ENCODE results near the gene TREH.
"Not testable (repeated sequence)": the region's sequence is repeated elsewhere in the genome, so short reads cannot be mapped to it uniquely, and the experiment has no call there.

The TREH gene, protein sequence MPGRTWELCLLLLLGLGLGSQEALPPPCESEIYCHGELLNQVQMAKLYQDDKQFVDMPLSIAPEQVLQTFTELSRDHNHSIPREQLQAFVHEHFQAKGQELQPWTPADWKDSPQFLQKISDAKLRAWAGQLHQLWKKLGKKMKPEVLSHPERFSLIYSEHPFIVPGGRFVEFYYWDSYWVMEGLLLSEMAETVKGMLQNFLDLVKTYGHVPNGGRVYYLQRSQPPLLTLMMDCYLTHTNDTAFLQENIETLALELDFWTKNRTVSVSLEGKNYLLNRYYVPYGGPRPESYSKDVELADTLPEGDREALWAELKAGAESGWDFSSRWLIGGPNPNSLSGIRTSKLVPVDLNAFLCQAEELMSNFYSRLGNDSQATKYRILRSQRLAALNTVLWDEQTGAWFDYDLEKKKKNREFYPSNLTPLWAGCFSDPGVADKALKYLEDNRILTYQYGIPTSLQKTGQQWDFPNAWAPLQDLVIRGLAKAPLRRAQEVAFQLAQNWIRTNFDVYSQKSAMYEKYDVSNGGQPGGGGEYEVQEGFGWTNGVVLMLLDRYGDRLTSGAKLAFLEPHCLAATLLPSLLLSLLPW

DNA sequence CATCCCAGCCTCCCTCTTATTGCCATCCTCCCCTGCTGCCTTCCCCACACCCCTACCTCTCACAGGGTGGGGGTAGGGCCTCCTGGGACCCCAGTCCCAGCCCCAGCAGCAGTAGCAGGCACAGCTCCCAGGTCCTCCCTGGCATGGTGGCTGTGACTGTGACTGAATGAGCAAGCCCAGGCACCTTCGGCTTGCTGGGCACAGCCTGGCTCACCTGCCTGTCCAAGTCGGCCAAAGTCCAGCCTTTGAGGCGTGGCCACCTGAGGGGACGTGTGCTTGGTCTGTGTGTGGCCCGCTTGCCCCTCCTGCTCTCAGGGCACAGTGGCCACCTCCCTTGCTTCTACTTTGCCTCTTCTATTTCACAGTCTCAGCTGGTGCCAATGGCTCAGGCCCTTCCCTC, at the start of gene TREH:
TSS of gene TREH (minus strand) at position 168 of the 400 bp plus-strand sequence. CDS start at position 145, 23 bp downstream.
- DNase-seq, result no peak

DNA sequence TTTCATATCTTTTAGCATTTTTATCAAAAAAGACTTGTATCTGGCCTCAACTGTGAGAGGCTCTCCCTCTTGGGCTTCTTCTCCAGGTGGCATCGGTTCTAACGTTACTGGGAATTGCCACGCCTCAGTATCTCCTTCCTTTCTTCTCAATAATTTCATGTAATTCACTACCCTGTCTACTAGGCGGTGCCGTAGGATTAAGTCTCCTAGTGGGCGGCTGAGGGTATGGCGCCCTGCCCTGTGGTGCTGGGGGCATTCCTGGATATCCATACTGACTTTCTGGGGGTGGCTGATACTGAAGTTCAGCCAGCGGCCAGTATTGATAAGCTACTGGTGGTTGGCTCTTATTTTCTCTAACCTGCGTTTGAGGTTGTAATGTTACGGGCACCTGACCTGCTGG, 48.7 kb upstream of the TREH start:
- DNase-seq, result not testable (repeated sequence)

DNA sequence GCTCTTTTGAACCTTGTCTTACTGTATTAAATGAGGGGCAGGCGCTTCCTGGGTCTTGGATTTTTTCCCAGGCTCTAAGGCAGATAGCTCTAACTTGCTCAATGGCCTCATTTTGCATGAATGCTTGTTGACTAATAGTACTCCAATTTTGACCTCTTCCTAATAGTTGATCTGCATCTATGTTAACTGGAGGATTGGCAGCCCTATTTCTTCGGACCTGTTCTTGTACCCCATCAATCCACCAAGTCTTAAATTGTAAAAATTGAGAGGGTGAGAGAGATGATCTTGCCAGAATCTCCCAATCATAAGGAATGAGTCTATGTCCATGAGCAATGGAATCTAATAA, 48.2 kb upstream of the TREH start:
- DNase-seq, result not testable (repeated sequence)

DNA sequence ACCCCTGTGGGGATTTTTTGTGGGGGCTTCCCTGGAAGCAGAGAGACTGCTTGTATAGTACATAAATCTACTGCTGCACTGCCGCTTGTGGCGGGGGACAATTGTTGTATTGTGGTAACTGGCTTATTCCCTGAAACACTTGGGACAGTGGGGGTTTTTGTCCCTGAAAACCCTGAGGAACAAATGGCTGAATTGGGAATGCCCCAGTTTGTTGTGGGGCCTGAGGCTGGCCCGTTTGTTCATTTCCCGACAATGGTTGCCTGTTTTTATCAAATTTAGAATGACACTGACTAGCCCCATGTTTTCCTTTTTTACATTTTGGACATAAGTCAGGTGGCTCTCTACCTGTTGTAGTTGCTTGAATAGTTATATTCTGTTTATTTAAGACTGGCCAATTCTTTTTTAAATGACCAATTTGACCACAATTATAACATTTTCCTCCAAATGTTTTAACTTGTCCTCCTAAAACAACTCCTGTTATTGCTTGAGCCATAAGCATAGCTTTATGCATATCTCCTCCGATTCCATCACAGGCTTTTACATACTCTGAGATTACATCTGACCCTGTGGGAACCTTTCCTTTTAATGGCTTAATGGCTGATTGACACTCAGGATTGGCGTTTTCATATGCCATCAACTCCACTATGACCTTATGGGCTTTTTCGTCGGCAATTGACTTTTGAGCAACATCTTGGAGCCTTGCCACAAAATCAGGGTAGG, 47.7 kb upstream of the TREH start:
- DNase-seq, result not testable (repeated sequence)

DNA sequence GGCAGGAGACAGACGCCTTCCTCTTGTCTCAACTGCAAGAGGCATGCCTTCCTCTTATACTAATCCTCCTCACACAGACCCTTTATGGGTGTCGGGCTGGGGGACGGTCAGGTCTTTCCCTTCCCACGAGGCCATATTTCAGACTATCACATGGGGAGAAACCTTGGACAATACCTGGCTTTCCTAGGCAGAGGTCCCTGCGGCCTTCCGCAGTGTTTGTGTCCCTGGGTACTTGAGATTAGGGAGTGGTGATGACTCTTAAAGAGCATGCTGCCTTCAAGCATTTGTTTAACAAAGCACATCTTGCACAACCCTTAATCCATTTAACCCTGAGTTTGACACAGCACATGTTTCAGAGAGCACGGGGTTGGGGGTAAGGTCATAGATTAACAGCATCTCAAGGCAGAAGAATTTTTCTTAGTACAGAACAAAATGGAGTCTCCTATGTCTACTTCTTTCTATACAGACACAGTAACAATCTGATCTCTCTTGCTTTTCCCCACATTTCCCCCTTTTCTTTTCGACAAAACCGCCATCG, 42.1 kb upstream of the TREH start:
- not testable (repeated sequence) for DNase-seq

DNA sequence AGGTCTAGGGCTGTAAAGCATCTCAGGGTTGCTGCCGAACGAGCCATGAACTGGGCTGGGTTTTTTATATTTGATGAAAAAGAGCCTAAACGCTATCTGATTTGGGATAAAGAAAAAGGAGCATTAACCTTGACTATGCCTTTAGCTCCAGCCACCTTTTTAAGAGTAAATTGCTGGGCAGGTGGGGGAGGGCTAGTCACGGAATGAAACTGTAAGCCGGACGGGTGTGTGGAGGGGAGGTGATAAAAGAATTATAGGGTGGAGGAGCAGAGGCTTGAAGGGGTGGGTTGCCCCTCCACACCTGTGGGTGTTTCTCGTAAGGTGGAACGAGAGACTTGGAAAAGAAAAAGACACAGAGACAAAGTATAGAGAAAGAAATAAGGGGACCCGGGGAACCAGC, 41.3 kb upstream of the TREH start:
- DNase-seq, result not testable (repeated sequence)

DNA sequence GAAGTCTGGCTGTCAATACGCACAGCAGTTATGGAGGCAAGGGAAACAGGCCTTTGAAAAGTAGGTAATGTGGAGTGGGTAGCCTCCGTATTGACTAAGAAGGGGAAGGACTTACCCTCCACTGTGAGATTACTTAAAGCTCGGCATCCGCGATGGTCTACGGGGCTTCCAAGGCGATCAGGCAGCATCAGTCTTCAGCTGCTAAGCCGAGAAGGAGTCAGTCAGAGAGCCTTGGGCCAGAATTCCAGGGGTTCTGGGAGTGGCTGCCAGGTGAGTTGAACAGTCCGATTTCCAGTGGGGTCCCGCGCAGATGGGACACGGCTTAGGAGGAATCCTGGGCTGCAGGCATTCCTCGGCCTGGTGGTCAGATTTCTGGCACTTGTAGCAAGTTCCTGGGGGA, 40.6 kb upstream of the TREH start:
- not testable (repeated sequence) for DNase-seq

DNA sequence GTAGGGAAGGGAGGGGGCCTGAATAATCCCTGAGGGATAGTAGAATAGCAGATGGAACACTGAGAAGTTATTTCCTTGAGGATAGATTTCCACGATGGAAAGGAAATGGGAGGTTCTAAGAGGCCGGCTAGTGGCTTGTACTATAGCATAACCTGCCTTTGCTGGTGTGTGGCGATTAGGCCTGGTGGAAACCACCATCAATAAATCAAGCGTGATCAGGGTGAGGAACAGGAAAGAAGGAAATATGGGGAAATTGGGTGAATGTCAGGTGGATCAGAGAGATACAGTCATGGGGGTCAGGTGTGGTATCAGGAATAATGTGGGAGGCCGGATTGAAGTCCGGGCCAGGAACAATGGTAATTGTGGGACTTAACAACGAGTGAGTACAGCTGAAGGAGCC, 39.1 kb upstream of the TREH start:
- DNase-seq, result not testable (repeated sequence)

DNA sequence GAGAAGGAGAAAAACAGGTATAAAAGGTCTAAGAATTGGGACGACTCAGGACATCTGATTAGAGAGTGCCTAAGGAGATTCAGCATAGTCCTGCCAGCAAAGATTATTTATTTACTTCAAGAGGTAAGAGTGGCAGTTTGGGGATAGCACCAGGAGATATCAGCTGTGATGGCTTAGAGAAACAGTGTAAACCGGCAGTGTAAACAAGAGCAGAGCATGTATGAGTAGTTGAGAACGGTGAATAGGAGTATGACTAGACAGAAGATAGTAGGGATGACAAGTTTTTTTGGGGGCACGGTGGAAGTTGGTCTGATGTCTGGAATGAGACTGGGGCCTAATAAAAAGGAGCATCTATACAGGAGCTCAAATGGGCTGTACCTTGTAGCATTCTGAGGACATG, 38.3 kb upstream of the TREH start:
- DNase-seq, result not testable (repeated sequence)

DNA sequence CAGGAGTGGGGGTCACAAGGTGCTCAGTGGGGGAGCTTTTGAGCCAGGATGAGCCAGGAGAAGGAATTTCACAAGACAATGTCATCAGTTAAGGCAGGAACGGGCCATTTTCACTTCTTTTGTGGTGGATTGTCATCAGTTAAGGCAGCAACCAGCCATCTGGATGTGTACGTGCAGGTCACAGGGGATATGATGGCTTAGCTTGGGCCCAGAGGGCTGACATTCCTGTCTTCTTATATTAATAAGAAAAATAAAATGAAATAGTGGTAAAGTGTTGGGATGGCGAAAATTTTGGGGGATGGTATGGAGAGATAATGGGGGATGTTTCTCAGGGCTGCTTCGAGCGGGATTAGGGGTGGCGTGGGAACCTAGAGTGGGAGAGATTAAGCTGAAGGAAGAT, 37.8 kb upstream of the TREH start:
- DNase-seq, result not testable (repeated sequence)

DNA sequence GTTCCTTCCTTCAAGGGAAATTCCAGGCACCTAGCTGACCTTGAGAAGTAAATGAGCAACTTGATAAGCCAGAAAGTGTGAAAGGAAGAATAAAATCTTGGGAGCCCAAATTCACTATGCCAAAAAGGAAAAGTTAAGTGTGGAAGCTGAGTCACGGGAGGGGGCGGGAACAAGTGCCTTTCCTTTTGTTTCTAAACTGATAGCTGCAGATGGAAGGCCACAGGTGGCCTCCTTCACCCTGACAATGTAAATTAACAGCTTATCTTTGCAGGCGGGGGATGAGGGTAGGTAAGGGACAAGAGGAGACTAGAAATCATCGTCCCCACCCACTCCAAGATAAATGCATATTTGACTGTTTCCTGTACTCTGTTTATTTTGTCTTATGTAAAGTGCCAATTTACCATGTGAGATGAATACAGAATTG, 36.4 kb upstream of the TREH start:
- peak in 1 of 2 experiments; percentile 47 for DNase-seq

DNA sequence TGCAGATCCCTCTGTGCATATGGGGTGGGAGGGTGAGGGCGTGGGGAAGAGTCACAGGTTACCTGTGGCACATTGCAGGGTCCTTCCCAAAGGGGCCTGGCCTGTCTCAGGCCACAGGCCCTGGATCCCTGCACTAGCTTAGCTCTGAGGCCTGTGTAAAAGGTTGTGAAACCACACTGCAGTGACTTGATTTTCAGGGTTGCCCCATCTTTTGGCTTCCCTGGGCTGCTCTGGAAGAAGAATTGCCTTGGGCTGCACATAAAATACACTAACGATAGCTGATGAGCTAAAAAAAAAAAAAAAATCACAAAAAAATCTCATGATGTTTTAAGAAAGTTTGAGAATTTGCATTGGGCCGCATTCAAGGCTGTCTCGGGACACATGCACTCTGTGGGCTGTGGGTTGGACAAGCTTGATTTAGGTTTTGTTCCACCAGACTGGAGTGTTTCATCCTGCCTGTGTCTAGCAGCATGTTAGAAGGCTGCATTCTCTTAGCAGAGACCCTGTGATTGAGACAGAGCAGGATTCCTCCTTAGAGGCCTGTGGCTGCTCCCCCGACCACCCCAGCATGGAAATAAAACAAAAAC, 35.9 kb upstream of the TREH start:
- DNase-seq, result no peak

DNA sequence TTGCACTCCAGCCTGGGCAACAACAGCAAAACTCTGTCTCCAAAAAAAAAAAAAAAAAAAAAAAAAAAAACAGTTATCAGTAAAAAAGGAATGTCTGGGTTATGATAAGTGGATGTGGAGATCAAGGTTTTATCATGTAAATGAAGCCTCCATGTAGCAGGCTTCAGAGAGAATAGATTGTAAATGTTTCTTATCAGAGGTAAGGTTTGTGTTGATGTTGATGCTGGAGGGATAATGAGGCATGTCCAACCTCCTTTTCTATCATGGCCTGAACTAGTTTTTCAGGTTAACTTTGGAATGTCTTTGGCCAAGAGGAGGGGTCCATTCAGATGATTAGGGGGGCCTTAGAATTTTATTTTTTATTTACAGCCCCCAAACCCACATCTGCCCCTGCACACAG, 35.4 kb upstream of the TREH start:
- no peak for DNase-seq

DNA sequence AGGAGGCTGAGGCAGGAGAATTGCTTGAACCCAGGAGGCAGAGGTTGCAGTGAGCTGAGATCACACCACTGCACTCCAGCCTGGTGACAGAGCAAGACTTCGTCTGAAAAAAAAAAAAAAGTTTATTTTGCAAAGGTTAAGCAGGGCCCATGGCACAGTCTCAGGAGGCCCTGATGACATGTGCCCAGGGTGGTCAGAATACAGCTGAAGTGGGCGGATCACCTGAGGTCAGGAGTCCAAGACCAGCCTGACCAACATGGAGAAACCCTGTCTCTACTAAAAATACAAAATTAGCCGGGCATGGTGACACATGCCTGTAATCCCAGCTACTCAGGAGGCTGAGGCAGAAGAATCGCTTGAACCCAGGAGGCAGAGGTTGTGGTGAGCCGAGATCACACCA, 35.0 kb upstream of the TREH start:
- DNase-seq, result not testable (repeated sequence)

DNA sequence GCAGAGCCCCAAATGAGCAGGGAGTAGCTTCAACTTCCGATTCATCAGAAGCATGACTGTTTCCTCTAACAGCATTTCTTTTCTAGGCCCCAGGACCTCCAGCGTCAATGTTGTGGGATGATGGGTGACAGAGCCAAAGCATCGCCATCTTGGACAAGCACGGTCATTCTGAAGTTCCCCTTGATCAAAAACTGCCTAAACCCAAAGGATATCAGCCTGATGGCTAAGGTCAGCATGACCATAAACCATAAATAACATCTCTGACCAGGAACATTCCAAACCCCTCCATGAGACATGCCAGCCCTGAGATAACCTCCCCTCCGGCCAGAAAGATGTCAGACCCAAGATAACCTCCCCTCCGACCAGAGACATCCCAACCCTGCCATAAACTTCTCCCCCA, 28.8 kb upstream of the TREH start:
- no peak for DNase-seq

DNA sequence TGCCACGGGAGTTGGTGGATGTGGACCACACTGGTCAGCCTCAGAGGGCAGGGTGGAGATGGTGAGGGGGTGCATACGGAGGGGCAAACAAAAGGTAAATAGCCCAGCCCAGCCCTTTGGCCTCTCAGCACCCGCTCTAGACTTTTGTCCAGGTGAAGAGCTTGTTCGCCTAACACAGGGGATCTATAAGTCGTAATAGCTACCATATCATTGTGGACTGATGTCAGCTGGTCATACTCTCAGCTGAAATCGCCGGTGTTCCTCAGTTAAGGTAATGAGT, 27.0 kb upstream of the TREH start:
- no peak for DNase-seq

DNA sequence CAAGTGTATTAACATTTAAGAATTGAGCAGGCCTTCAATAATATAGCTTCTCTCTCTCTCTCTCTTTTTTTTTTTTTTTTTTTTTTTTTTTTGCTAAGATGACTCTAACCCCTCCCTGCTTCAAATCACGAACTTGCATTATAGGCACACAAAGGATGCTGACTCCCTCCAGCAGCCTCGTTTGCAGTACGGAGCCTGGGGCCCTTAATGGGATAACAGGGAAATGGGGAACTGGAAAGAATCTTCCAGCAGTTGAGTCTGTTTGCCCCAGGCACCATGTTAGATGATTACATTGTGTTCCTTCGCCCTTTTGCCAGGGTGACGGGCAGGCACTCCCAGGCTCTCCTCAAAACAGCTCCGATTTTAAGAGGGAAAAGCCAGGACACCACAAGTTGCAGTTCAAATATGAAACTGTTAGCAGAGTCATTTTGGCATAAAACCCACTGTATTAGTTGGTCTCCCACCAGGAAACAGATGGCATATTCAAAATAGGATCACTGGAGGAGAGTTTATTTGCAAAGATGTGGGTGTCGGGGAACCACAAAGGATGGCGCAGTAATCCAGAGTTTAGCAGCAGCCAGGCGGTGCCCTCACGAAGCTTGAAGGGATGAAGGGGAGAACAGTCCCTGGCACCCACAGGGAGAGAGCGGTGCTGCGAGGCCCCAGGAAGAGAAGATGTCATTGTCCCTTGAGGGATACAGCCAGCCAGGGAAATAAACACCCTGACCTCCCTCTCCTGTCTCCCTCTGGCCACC, 26.5 kb upstream of the TREH start:
- peak in 1 of 2 experiments; percentile 24 for DNase-seq

DNA sequence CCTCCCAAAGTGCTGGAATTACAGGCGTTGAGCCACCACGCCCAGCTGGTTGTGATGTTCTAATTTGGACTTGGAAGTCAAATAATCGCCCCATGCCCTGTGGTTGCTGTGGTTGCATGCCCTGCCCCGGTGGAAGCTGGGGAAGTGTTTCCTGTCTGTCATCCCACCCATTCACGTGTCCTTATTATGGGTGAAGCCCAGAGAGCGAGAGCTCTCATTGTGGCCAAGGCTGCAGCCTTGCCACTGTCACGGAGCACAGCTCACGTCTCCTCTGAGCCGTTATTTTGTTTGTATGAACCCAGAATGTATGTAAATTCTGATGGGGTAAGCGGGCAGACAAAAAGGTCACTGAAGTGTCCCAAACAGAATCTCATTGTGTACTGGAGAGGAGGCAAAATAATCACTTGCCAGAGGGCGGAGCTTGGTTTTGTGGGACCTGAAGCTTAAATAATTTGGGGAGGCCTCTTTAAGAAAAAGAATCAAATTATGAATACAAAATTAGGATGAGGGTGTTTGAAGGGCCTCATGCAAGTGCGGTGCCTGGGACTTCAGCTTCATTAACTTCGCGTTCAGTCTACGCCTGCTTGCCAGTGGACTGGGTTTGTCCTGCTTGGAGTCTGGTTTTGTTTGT, 25.8 kb upstream of the TREH start:
- DNase-seq, result no peak

DNA sequence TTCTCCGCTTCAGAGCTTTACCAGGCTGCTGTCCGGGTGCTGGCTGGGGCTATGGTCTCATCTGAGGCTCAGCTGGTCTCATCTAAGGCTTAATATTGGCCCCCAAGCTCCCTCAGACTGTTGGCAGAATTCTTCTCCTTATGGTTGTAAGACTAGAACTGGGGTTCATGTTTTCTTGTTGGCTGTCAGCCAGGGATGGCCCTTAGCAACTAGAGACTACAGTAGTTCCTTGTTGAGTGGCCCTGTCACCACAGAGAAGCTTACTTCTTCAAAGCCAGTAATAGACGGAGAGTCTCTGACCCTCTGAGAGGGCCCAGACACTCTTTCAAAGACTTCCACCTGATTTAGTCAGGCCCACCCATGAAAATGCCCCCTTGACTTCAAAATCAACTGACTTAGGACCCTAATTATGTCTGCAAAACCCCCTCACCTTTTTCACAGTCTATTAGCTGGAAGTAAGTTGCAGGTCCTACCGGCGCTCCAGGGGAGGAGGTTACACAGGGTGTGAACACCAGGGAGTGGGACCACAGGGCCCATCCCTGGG, 24.2 kb upstream of the TREH start:
- DNase-seq, result peak in 1 of 2 experiments; percentile 19

DNA sequence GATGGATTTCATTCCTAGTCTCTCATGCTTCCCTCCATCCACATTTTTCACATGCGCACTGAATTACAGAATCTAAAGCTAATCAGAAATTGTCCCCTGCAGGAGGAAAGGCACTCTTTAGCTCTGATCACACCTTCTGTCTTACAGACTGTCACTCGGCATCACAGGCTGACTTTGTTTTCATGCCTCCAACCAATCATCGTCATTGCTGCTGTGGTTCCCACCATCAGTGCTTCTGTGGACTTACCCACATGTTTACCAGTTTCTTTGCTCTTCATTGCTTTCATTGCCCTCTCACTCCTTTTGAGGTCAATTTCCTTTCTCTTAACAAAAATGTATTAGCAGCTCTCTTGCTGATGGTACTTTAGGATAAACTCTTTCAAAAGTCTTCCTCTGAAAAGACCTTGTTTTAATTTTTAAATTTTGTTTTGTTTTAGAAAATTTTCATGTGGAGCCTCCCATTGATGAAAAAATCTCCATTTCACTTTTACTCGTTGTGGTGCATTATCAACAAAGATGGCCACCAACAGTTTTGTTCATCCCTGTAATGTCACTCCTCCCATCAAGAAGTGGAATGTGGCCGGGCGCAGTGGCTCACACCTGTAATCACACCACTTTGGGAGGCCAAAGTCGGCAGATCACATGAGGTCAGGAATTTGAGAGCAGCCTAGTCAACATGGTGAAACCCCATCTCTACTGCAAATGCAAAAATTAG, 20.2 kb upstream of the TREH start:
- no peak for DNase-seq

DNA sequence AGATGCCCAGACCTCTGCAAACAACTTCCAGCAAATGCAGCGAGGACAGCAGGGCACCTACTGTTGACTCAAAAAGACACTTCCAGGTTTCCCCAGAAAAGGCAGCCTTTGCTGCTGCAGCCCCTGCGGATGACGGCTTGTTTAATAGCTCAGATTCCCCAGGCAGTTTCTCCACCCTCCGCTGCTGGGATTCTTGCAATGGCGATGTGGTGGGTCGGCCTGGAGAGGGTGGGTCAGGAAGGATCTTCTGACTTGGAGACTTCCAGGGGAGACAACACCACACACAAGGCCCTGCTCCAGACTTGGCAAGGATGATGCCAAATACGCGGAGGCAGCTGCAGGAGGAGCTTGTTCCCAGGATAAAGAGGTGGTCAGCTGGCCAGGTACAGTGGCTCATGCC, 17.9 kb upstream of the TREH start:
- DNase-seq, result no peak
